GM08714 (cell line): ENCODE data around the gene COLGALT1.
A peak's percentile ranks its signal among the peaks of the same experiment; 100 is the strongest.
"Not testable (repeated sequence)": the region's sequence is repeated elsewhere in the genome, so short reads cannot be mapped to it uniquely, and the experiment has no call there.

Experiments
- H3K4me3 ChIP-seq: fragments of 200-500 bp; sonication (Bioruptor generic); 2 replicates; pipeline ENCODE4 v1.5.1; 2014; ENCODE audit warnings: mild to moderate bottlenecking, low read length, inconsistent platforms
- ZNF274 ChIP-seq: IDR thresholded peaks from 2 replicates; pipeline ENCODE4 v1.6.1; 2012; ENCODE audit warnings: mild to moderate bottlenecking, low read depth, low read length

Gene COLGALT1

DNA sequence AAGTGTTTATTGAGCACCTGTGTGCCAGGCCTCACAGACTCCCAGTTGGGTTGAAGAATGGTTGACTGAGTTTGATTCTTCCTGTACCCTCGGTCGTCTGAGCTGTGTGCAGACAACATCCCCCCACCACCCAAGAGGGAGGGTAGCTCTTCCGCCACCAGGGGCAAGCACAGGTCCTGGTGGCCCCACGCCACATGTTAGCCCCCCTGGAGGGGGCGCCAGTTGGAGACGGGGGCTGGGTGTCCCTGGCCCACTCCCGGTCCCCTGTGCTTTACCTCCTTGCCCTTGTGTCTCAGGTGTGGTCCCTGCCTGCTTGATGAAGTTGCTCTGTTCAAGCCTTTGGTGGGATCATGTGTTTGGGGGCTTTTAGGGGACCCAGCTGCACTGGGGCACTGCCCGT is 27.2 kb downstream of the COLGALT1 start:
- no peak for TF ChIP-seq ZNF274

GRCh38 chr19:17584132-17584531 is 28.7 kb downstream of the COLGALT1 start:
- H3K4me3 ChIP-seq = no peak overlapping the region
- TF ChIP-seq ZNF274 = no peak

More for the DNA sequence above, 27.2 kb downstream of the COLGALT1 start:
- H3K4me3 ChIP-seq = no peak overlapping the region

DNA sequence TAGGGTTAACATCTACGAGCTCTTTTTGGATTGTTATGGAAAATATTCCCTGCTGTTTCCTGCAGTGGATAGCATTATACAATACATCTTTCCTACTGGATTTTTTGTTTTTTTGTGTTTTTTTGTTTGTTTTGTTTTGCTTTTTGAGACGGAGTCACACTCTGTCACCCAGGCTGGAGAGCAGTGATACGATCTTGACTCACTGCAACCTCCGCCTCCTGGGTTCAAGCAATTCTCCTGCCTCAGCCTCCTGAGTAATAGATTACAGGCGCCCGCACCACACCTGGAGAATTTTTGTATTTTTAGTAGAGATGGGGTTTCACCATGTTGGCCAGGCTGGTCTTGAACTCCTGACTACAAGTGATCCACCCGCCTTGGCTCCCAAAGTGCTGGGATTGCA is 29.9 kb downstream of the COLGALT1 start:
- H3K4me3 ChIP-seq = not testable (repeated sequence)

DNA sequence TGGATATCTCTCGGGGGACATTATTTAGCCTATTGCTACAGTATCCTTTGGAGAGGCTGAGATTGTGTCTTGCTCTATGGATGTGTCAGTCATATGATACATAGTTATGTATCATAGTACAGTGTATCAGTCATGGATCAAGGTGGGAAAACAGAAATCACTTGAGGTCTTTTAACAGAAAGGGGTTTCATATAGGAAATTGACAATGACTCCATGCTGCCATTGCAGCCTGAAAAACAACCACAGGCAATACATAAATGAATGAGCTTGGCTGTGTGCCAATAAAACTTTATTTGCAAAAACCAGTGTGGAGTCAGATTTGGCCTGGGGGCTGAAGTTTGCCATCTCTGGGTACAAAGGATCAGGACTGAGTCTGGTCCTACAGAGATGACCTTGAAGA is 35.4 kb downstream of the COLGALT1 start:
- no peak overlapping the region for H3K4me3 ChIP-seq
- no peak for TF ChIP-seq ZNF274

GRCh38 chr19:17594296-17594695 is 38.8 kb downstream of the COLGALT1 start:
- not testable (repeated sequence) for H3K4me3 ChIP-seq

GRCh38 chr19:17598063-17598462 is 42.6 kb downstream of the COLGALT1 start:
- not testable (repeated sequence) for H3K4me3 ChIP-seq

DNA sequence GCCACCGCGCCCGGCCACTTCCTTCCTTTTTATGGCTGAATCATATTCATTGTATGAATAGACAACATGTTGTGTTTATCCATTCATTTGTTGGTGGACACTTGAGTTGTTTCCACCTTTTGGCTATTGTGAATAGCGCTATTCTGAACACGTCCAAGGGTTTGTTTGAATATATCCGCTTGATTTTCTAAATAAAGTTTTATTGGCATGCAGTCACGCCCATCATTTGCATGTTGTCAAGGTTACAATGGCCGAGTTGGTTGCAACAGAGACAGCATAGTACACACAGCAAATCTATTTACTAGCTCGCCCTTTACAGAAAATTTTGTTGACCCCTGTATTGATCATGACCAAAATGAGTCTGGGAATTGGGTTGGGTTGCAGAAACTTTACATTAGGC is 43.5 kb downstream of the COLGALT1 start:
- H3K4me3 ChIP-seq = no peak overlapping the region
- TF ChIP-seq ZNF274 = no peak

DNA sequence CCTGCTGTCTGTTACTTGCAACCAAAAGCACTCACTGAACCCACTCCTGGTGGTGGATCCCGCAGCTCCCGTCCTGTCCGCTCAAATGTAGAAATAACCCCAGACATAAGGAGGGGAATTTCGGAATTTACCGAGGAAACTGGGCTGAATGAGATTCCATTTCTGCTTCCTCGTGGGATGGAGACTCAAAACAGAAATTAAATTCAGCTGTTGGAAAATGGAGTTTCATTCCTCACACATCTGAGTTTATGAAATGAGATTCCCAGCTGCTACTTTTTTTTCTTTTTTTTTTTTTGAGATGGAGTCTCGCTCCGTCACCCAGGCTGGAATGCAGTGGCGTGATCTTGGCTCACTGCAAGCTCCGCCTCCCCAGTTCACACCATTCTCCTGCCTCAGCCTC is 44.3 kb downstream of the COLGALT1 start:
- TF ChIP-seq ZNF274 = no peak
- no peak overlapping the region for H3K4me3 ChIP-seq

DNA sequence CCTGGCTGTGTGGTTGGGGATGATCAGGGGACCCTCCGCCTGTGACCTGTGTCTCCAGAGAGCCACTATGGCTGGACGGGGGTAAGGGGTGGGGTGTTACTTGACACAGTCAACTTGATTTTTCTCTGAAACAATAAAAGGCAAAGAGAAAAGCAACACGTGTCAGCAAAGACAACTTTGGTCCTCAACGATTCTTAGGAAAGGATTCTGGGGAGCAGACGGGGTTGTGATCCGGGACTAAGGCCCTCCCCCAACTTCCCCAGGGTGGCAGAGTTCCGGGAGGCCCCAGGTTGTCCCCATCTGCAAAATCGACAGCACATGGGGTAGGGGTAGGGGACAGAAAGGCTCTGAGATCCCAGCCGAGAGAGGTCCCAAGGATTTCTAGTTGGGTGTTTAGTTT is 46.2 kb downstream of the COLGALT1 start:
- H3K4me3 ChIP-seq = no peak overlapping the region
- TF ChIP-seq ZNF274 = no peak

DNA sequence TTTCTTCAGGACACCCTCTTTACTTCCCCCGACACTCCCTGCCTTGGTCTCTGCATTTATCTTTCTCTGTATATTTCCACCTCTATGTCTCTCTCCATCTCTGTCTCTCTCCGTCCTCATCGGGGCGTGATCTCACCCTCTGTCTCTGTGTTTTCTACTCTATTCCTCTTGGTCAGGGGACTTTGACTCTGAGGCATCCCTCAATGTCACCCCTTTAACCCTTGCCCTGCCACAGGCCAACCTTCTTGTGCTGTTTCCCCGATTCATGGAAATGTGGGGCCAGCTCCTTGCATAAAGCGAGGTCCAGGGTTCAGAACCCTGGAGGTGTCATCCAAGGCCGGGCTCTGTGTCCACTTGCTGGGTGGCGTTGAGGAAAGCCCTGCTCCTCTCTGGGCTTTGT is 46.8 kb downstream of the COLGALT1 start:
- H3K4me3 ChIP-seq = no peak overlapping the region
- TF ChIP-seq ZNF274 = no peak

DNA sequence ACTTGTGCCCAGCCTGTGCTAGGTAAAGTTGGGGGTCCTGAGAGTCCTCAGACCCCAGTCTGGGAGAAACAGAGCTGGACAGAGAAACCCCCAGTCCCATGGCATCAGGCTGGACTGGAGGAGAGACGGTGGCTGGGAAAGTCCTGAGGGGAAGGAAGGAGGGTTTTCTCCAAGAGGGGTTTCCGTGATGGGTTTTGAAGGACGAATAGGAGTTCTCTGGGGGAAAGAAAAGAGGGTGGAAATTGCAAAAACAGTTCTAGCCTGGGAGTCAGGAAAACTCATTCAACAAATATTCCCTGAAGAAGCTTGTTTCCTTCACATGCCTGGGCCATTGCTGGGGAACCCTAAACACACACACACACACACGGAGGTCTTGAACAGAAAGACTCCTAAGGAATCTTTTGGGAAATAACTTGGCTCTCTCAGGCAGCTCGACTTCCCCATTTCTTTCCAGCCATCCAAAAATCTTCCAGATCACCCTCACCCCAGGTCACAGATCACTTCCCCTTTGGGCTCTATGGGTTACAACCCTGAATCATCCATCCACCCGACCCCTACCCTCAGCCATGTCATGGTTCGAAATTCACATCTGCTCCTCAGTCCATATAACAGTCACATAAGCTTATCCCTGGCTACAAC is 47.5 kb downstream of the COLGALT1 start:
- TF ChIP-seq ZNF274 = no peak

GRCh38 chr19:17604372-17605025 is 49.0 kb downstream of the COLGALT1 start:
- H3K4me3 ChIP-seq = no peak overlapping the region
- TF ChIP-seq ZNF274 = no peak

More for the DNA sequence above, 47.5 kb downstream of the COLGALT1 start:
- no peak overlapping the region for H3K4me3 ChIP-seq

DNA sequence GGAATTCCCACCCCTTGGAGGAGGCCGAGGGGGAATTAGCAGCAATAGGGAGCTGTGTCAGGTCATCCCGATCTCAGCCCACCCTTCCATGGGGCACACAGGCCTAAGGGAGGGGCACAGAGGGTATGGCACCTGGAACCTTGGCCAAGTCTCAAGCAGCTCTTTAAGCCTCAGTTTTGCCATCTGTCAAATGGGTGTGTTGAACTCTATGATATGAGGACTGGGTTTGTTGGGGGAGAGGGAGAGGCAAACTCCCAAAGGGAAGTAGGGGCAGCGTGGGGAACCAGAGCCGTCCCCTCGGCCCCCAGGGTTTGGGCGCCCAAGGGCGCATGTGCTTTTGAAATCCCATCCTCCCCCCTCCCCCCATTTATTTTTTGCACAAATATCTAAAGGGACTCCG is 49.7 kb downstream of the COLGALT1 start:
- H3K4me3 ChIP-seq = no peak overlapping the region
- no peak for TF ChIP-seq ZNF274

GRCh38 chr19:17605761-17606589 is 50.5 kb downstream of the COLGALT1 start:
- TF ChIP-seq ZNF274 = no peak
- peak overlapping the region; percentile 36; the same call in 1 of the 2 replicates for H3K4me3 ChIP-seq

- TF ChIP-seq ZNF274 = no peak
- no peak overlapping the region; the same call in 1 of the 2 replicates for H3K4me3 ChIP-seq
Measured at GRCh38 chr19:17606590-17607185, 51.2 kb downstream of the COLGALT1 start.
